WTC11 (cell line): ENCODE data around the gene ZNF217.
"Not testable (repeated sequence)": the region's sequence is repeated elsewhere in the genome, so short reads cannot be mapped to it uniquely, and the experiment has no call there.

Source experiments
- GRHL2 ChIP-seq: fragments of 250-450 bp; sonication (Bioruptor Pico); IDR thresholded peaks from 2 replicates; pipeline ENCODE4 v1.8.0; 2022; ENCODE audit warnings: mild to moderate bottlenecking, moderate library complexity; ENCODE audit not compliant: insufficient replicate concordance, severe bottlenecking
- JAZF1 ChIP-seq: fragments of 250-450 bp; sonication (Bioruptor Pico); IDR thresholded peaks from 2 replicates; pipeline ENCODE4 v1.9.0; 2021; ENCODE audit warnings: moderate library complexity, mild to moderate bottlenecking, inconsistent platforms
- ZNF423 ChIP-seq: fragments of 250-450 bp; sonication (Bioruptor Pico); IDR thresholded peaks from 2 replicates; pipeline ENCODE4 v2.1.2; 2022; ENCODE audit warnings: mild to moderate bottlenecking, moderate library complexity
- TF ChIP-seq, protein P1 (sequence below): sonication (generic); formaldehyde crosslinking; IDR thresholded peaks from 2 replicates; pipeline ENCODE4 v1.8.1; 2023; ENCODE audit warnings: mild to moderate bottlenecking, missing genetic modification reagents
- TF ChIP-seq, protein P2 (sequence below): fragments of 200-600 bp; IDR thresholded peaks from 2 replicates; pipeline ENCODE4 v1.8.0; 2022; ENCODE audit warnings: antibody characterized with exemption
- TF ChIP-seq, protein P3 (sequence below): sonication (generic); formaldehyde crosslinking; IDR thresholded peaks from 2 replicates; pipeline ENCODE4 v1.8.1; 2022; ENCODE audit warnings: low read depth, missing genetic modification reagents, borderline replicate concordance
- TF ChIP-seq, protein P4 (sequence below): sonication (generic); formaldehyde crosslinking; conservative IDR thresholded peaks from 2 replicates; pipeline ENCODE4 v1.8.1; 2022; ENCODE audit warnings: mild to moderate bottlenecking, missing genetic modification reagents

DNA sequence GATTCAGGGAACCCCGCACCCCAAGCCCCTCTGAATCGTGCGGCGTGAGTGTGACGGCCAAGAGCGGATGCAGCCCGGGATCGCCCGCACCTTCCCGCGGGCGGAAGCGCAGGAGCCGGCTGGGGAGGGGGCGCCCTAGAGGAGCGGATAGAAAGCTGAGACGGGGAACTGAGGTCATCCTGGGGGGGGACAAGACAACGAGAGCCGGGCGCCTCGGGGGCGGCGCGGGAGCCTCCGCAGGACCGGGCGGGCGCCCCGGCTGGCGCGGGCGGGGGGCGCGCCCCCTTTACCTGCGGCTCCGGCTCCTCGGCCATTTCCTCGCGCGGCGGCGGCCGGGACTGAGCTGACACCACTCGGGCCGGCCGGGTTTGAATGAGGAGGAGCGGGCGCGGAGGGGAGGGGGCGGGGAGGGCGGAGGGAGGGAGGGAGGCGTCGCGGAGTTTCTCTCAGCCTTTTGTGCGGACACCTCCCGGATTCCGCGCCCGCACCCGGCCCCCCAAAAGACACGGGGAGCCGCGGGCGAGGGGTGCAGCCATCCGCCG is at the start of gene ZNF217:
- TF ChIP-seq, protein P1, sequence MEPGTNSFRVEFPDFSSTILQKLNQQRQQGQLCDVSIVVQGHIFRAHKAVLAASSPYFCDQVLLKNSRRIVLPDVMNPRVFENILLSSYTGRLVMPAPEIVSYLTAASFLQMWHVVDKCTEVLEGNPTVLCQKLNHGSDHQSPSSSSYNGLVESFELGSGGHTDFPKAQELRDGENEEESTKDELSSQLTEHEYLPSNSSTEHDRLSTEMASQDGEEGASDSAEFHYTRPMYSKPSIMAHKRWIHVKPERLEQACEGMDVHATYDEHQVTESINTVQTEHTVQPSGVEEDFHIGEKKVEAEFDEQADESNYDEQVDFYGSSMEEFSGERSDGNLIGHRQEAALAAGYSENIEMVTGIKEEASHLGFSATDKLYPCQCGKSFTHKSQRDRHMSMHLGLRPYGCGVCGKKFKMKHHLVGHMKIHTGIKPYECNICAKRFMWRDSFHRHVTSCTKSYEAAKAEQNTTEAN (CRISPR knock-in tag): not testable (repeated sequence)
- TF ChIP-seq, protein P2, sequence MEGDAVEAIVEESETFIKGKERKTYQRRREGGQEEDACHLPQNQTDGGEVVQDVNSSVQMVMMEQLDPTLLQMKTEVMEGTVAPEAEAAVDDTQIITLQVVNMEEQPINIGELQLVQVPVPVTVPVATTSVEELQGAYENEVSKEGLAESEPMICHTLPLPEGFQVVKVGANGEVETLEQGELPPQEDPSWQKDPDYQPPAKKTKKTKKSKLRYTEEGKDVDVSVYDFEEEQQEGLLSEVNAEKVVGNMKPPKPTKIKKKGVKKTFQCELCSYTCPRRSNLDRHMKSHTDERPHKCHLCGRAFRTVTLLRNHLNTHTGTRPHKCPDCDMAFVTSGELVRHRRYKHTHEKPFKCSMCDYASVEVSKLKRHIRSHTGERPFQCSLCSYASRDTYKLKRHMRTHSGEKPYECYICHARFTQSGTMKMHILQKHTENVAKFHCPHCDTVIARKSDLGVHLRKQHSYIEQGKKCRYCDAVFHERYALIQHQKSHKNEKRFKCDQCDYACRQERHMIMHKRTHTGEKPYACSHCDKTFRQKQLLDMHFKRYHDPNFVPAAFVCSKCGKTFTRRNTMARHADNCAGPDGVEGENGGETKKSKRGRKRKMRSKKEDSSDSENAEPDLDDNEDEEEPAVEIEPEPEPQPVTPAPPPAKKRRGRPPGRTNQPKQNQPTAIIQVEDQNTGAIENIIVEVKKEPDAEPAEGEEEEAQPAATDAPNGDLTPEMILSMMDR: not testable (repeated sequence)
- TF ChIP-seq, protein P3, sequence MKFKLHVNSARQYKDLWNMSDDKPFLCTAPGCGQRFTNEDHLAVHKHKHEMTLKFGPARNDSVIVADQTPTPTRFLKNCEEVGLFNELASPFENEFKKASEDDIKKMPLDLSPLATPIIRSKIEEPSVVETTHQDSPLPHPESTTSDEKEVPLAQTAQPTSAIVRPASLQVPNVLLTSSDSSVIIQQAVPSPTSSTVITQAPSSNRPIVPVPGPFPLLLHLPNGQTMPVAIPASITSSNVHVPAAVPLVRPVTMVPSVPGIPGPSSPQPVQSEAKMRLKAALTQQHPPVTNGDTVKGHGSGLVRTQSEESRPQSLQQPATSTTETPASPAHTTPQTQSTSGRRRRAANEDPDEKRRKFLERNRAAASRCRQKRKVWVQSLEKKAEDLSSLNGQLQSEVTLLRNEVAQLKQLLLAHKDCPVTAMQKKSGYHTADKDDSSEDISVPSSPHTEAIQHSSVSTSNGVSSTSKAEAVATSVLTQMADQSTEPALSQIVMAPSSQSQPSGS (CRISPR knock-in tag): not testable (repeated sequence)
- TF ChIP-seq, protein P4, sequence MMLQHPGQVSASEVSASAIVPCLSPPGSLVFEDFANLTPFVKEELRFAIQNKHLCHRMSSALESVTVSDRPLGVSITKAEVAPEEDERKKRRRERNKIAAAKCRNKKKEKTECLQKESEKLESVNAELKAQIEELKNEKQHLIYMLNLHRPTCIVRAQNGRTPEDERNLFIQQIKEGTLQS (CRISPR knock-in tag): not testable (repeated sequence)
- not testable (repeated sequence) for TF ChIP-seq JAZF1, GRHL2, ZNF423 (CRISPR knock-in tag)
